Measurements from ENCODE around the gene MRPS23.

Gene MRPS23

GRCh38 chr17:57849874-57850754 is at the start of gene MRPS23:
TSS of gene MRPS23 (minus strand) at chr17:57850044. CDS start at chr17:57850010, 34 bp downstream.
- peak; percentile 94 for DNase-seq

GRCh38 chr17:57899391-57899790 is 49.5 kb upstream of the MRPS23 start:
- no peak for DNase-seq

GRCh38 chr17:57898487-57899311 is 48.9 kb upstream of the MRPS23 start:
- no peak for DNase-seq

GRCh38 chr17:57895382-57896060 is 45.7 kb upstream of the MRPS23 start:
- no peak for DNase-seq

GRCh38 chr17:57894848-57895247 is 45.0 kb upstream of the MRPS23 start:
- DNase-seq, result no peak

- peak; percentile 69 for DNase-seq
Measured at GRCh38 chr17:57892820-57893595, 43.2 kb upstream of the MRPS23 start.

GRCh38 chr17:57892146-57892819 is 42.4 kb upstream of the MRPS23 start:
- DNase-seq, result peak; percentile 69

- no peak for DNase-seq
Measured at GRCh38 chr17:57890857-57891232, 41.0 kb upstream of the MRPS23 start.

GRCh38 chr17:57889892-57890856 is 40.3 kb upstream of the MRPS23 start:
- peak; percentile 87 for DNase-seq

GRCh38 chr17:57889252-57889651 is 39.4 kb upstream of the MRPS23 start:
- no peak for DNase-seq

GRCh38 chr17:57888311-57889216 is 38.7 kb upstream of the MRPS23 start:
- DNase-seq, result no peak

- no peak for DNase-seq
Measured at GRCh38 chr17:57887161-57887560, 37.3 kb upstream of the MRPS23 start.

GRCh38 chr17:57886020-57886419 is 36.2 kb upstream of the MRPS23 start:
- no peak for DNase-seq

- no peak for DNase-seq
Measured at GRCh38 chr17:57885148-57885915, 35.5 kb upstream of the MRPS23 start.

- DNase-seq, result no peak
Measured at GRCh38 chr17:57881783-57882351, 32.0 kb upstream of the MRPS23 start.

GRCh38 chr17:57881143-57881542 is 31.3 kb upstream of the MRPS23 start:
- no peak for DNase-seq

GRCh38 chr17:57880086-57880456 is 30.2 kb upstream of the MRPS23 start:
- peak; percentile 26 for DNase-seq

- DNase-seq, result no peak
Measured at GRCh38 chr17:57879437-57880085, 29.7 kb upstream of the MRPS23 start.
